Hepatocyte (in vitro differentiated cells): ENCODE measurements around the gene USP17L15.
"Not testable (repeated sequence)": the region's sequence is repeated elsewhere in the genome, so short reads cannot be mapped to it uniquely, and the experiment has no call there.

Experiments used
- EZH2 ChIP-seq: fragments of 200-600 bp; sonication (generic); IDR thresholded peaks from 2 replicates; pipeline ENCODE4 v1.6.1; 2016; ENCODE audit warnings: antibody characterized with exemption, mild to moderate bottlenecking, borderline replicate concordance
- TF ChIP-seq, protein P1 (sequence below): fragments of 200-600 bp; sonication (generic); IDR thresholded peaks from 2 replicates; pipeline ENCODE4 v1.5.1; 2016; ENCODE audit warnings: antibody characterized with exemption, mild to moderate bottlenecking; ENCODE audit not compliant: poor library complexity

DNA sequence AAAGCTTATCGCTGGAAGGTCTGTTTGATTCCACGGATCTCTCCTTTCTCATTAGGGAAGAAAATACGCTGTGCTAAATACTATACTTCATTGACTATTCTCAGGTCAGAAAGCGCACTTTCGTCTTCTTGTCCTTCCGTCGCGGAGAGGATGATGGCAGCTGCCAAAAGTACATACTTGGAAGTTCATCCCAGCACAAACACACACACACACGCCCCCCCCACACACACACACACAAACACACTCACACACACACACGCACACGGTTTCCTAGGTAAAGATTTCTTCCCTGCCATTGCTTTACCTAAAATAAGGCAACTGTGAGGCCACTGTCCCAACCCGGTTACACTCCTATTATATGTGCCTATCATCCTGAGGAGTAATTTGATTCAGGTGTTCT lies 4.3 kb downstream of the USP17L15 start:
- TF ChIP-seq, protein P1, sequence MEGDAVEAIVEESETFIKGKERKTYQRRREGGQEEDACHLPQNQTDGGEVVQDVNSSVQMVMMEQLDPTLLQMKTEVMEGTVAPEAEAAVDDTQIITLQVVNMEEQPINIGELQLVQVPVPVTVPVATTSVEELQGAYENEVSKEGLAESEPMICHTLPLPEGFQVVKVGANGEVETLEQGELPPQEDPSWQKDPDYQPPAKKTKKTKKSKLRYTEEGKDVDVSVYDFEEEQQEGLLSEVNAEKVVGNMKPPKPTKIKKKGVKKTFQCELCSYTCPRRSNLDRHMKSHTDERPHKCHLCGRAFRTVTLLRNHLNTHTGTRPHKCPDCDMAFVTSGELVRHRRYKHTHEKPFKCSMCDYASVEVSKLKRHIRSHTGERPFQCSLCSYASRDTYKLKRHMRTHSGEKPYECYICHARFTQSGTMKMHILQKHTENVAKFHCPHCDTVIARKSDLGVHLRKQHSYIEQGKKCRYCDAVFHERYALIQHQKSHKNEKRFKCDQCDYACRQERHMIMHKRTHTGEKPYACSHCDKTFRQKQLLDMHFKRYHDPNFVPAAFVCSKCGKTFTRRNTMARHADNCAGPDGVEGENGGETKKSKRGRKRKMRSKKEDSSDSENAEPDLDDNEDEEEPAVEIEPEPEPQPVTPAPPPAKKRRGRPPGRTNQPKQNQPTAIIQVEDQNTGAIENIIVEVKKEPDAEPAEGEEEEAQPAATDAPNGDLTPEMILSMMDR = not testable (repeated sequence)
- not testable (repeated sequence) for TF ChIP-seq EZH2
